ENCODE measurements around the gene PTPN14. TPM values are rescaled to one million over a fixed set of nuclear protein-coding genes. Genes with fewer than 3 reads are reported as not detected.

Gene PTPN14
- polyA plus RNA-seq = 0.43 and 0.46 TPM in 2 replicates

GRCh38 chr1:214551436-214552173 lies at the start of gene PTPN14:
Gene PTPN14, minus strand, starts transcription at chr1:214551602. Its CDS starts 86,799 bp downstream, at chr1:214464803.

Other genes with a start within 250 kb of the PTPN14 start
- 0.69 and 0.74 TPM in 2 replicates for gene CENPF, start 51.6 kb upstream of the PTPN14 start, polyA plus RNA-seq